KMS-11 (cell line): ENCODE data around the gene CMIP.

ENCODE experiments used
- H2AFZ ChIP-seq: fragments of 200-600 bp; sonication (generic); 2 replicates; pipeline ENCODE4 v1.6.1; 2016; ENCODE audit warnings: antibody characterized with exemption, mixed run types, low read depth
- H3K27ac ChIP-seq: fragments of 200-600 bp; sonication (generic); 2 replicates; pipeline ENCODE4 v1.6.1; 2016; ENCODE audit warnings: mild to moderate bottlenecking, mixed run types
- H3K27me3 ChIP-seq: fragments of 200-600 bp; sonication (generic); 2 replicates; pipeline ENCODE4 v1.6.1; 2017; ENCODE audit warnings: mild to moderate bottlenecking, low read depth, mixed run types, moderate library complexity; ENCODE audit not compliant: insufficient read depth
- H3K36me3 ChIP-seq: fragments of 200-600 bp; sonication (generic); 2 replicates; pipeline ENCODE4 v1.6.1; 2017; ENCODE audit warnings: mild to moderate bottlenecking, mixed run types; ENCODE audit not compliant: insufficient read depth
- H3K4me1 ChIP-seq: fragments of 200-600 bp; sonication (generic); 2 replicates; pipeline ENCODE4 v1.6.1; 2016; ENCODE audit warnings: mild to moderate bottlenecking, low read depth, mixed run types; ENCODE audit not compliant: poor library complexity, severe bottlenecking
- H3K4me2 ChIP-seq: fragments of 200-600 bp; sonication (generic); 2 replicates; pipeline ENCODE4 v1.7.0; 2016; ENCODE audit warnings: mild to moderate bottlenecking, mixed run types
- H3K4me3 ChIP-seq: fragments of 200-600 bp; sonication (generic); IDR thresholded peaks from 2 replicates; pipeline ENCODE4 v1.6.1; 2017; ENCODE audit warnings: low read depth, low read length, mixed read lengths; ENCODE audit not compliant: insufficient read depth
- H3K79me2 ChIP-seq: fragments of 200-600 bp; sonication (generic); 2 replicates; pipeline ENCODE4 v1.6.1; 2016; ENCODE audit warnings: low read depth, mixed run types; ENCODE audit not compliant: insufficient read depth
- H3K9ac ChIP-seq: fragments of 200-600 bp; sonication (generic); 2 replicates; pipeline ENCODE4 v1.6.1; 2016; ENCODE audit warnings: mild to moderate bottlenecking, mixed run types
- H4K20me1 ChIP-seq: fragments of 200-600 bp; sonication (generic); 2 replicates; pipeline ENCODE4 v1.6.1; 2016; ENCODE audit warnings: mild to moderate bottlenecking, mixed run types; ENCODE audit not compliant: insufficient read depth
- CTCF ChIP-seq: fragments of 200-600 bp; sonication (generic); conservative IDR thresholded peaks from 2 replicates; pipeline ENCODE4 v1.6.1; 2017; ENCODE audit warnings: low read depth, mild to moderate bottlenecking, antibody characterized with exemption, low read length, moderate library complexity, mixed read lengths

The CMIP gene

GRCh38 chr16:81709016-81709900 lies 264.6 kb downstream of the CMIP start:
- H3K36me3 ChIP-seq, result no peaks in the 10 kb centered on the region; the same call in 1 of the 2 replicates
- no peak overlapping the region; the same call in 1 of the 2 replicates for H3K27ac ChIP-seq
- H4K20me1 ChIP-seq, result no peaks in the 10 kb centered on the region
- H3K4me1 ChIP-seq, result peaks cover 31% of the 10 kb centered on the region
- no peaks in the 10 kb centered on the region for H3K27me3 ChIP-seq
- no peaks in the 10 kb centered on the region for H3K79me2 ChIP-seq
- no peak overlapping the region for H3K4me2 ChIP-seq
- TF ChIP-seq CTCF, result no peak
- H2AFZ ChIP-seq, result no peak overlapping the region
- H3K4me3 ChIP-seq, result no peak overlapping the region
- H3K9ac ChIP-seq, result no peak overlapping the region

- Histone ChIP-seq H3K27ac (no peak overlapping the region), H3K27me3 (no peaks in the 10 kb centered on the region), H2AFZ (no peak overlapping the region), H3K4me3 (no peak overlapping the region), H3K4me2 (no peak overlapping the region), H3K36me3 (no peaks in the 10 kb centered on the region; the same call in 1 of the 2 replicates), H3K9ac (no peak overlapping the region), H4K20me1 (no peaks in the 10 kb centered on the region), H3K4me1 (peaks cover 39% of the 10 kb centered on the region), H3K79me2 (no peaks in the 10 kb centered on the region)
- no peak for TF ChIP-seq CTCF
These were observed 265.4 kb downstream of the CMIP start for GRCh38 chr16:81710044-81710443.

GRCh38 chr16:81710596-81710995 lies 266.0 kb downstream of the CMIP start:
- H3K4me3 ChIP-seq, result no peak overlapping the region
- TF ChIP-seq CTCF, result no peak
- H3K9ac ChIP-seq, result no peak overlapping the region
- no peaks in the 10 kb centered on the region for H4K20me1 ChIP-seq
- H3K27me3 ChIP-seq, result no peaks in the 10 kb centered on the region
- no peak overlapping the region for H2AFZ ChIP-seq
- H3K36me3 ChIP-seq, result no peaks in the 10 kb centered on the region; the same call in 1 of the 2 replicates
- no peak overlapping the region for H3K4me2 ChIP-seq
- no peaks in the 10 kb centered on the region for H3K79me2 ChIP-seq
- peaks cover 45% of the 10 kb centered on the region for H3K4me1 ChIP-seq
- H3K27ac ChIP-seq, result no peak overlapping the region

GRCh38 chr16:81711657-81712319 lies 267.2 kb downstream of the CMIP start:
- Histone ChIP-seq H3K36me3 (no peaks in the 10 kb centered on the region; the same call in 1 of the 2 replicates), H3K27me3 (no peaks in the 10 kb centered on the region), H3K79me2 (no peaks in the 10 kb centered on the region), H3K9ac (no peak overlapping the region), H3K27ac (no peak overlapping the region; the same call in 1 of the 2 replicates), H3K4me2 (peak overlapping the region; percentile 16; the same call in 1 of the 2 replicates), H4K20me1 (no peaks in the 10 kb centered on the region), H3K4me1 (peaks cover 57% of the 10 kb centered on the region), H3K4me3 (no peak overlapping the region), H2AFZ (no peak overlapping the region)
- no peak for TF ChIP-seq CTCF
